OCI-LY3 (cell line): ENCODE results near the gene GCNT2.

Experiments
- CTCF ChIP-seq: fragments of 200-600, 300-600 bp; sonication (generic); IDR thresholded peaks from 2 replicates; pipeline ENCODE4 v1.5.1; 2014; ENCODE audit warnings: antibody characterized with exemption, low read length, low read depth
- EZH2phosphoT487 ChIP-seq: fragments of 200-600 bp; shearing (Covaris generic); IDR thresholded peaks from 2 replicates; pipeline ENCODE4 v1.6.1; 2018; ENCODE audit warnings: antibody characterized with exemption, mixed run types, low read depth

- TF ChIP-seq CTCF: no peak
- TF ChIP-seq EZH2phosphoT487: no peak
Measured at GRCh38 chr6:10609038-10609437, 87.9 kb downstream of the GCNT2 start.
